GM12874 (cell line): ENCODE results near the gene PPP1R15B.

ENCODE experiments used
- TF ChIP-seq, protein P1 (sequence below): IDR thresholded peaks from 2 replicates; pipeline ENCODE4 v1.5.1; 2011; ENCODE audit warnings: low read depth, mild to moderate bottlenecking, control low read depth, low read length, moderate library complexity; ENCODE audit not compliant: insufficient read depth

Gene PPP1R15B

DNA sequence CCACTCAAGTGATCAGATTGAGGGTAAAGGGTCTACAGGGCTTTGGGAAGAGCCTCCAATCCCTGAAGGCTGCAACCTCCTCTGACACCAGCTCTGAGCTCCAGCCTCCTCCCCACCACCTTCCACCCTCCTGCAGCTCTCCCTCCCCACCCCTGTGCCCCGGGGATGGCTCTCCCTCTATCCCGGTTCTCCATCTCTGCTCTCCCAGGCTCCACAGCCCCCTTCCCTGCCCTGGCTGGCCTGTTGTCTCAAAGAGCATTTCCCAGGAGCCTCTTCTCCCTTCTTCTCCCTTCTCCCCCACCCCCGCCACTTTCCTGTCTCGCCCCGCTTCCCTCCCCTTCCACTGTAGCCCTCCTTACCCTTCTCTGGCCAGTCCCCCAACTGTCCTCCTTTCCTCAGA, 53.0 kb downstream of the PPP1R15B start:
- TF ChIP-seq, protein P1, sequence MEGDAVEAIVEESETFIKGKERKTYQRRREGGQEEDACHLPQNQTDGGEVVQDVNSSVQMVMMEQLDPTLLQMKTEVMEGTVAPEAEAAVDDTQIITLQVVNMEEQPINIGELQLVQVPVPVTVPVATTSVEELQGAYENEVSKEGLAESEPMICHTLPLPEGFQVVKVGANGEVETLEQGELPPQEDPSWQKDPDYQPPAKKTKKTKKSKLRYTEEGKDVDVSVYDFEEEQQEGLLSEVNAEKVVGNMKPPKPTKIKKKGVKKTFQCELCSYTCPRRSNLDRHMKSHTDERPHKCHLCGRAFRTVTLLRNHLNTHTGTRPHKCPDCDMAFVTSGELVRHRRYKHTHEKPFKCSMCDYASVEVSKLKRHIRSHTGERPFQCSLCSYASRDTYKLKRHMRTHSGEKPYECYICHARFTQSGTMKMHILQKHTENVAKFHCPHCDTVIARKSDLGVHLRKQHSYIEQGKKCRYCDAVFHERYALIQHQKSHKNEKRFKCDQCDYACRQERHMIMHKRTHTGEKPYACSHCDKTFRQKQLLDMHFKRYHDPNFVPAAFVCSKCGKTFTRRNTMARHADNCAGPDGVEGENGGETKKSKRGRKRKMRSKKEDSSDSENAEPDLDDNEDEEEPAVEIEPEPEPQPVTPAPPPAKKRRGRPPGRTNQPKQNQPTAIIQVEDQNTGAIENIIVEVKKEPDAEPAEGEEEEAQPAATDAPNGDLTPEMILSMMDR: no peak

- TF ChIP-seq, protein P1: 0 out of 2 replicates have a peak, but pooled peaks have one; percentile 34
Observed at GRCh38 chr1:204357551-204358490, 53.8 kb downstream of the PPP1R15B start.

DNA sequence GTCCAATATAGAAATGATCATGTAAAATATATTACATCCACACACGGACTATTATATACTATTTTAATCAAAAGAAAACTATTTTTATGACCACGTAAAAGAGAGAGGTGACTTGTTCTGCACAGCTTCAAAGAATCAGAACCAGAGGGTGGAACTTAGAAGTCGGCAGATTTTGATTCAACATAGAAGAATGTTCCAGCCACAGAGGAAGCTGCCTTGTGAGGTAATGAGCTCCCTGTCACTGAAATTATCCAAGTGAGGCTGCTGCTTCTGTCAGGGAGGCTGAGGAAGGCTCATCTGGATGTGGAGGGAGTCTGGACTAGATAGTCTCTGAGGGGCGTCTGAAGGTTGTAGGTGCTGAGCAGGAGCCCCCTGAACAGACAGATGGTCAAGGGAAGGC, 54.6 kb downstream of the PPP1R15B start:
- TF ChIP-seq, protein P1: no peak

DNA sequence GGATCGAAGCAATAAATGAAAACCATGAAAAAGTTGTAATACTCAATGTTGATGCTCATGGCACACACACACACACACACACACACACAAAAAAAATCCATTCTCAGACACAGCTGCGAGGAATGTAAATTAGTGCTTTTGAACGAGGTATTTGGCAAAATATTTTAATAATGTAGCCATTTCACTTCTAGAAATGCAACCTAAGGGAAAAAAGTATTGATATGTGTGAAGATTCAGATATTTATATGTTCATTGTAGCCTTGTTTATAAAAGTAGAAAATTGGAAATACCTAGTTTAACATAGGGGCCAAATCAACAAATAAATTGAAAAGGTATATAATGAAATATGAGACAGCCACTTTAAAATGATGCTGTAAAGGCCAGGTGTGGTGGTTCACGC, 55.7 kb downstream of the PPP1R15B start:
- TF ChIP-seq, protein P1: no peak

- TF ChIP-seq, protein P1: no peak
Observed at GRCh38 chr1:204354579-204354978, 57.0 kb downstream of the PPP1R15B start.
